ENCODE measurements around the gene AKAP8L. TPM values are rescaled to one million over a fixed set of nuclear protein-coding genes. Genes with fewer than 3 reads are reported as not detected.

The AKAP8L gene
- total and polyA plus RNA-seq, 9 of the 15 experiments (the other 6 are each of a cell fraction or from before 2014, with no cell fraction given), result 2.4 to 116 (median 70.7) TPM

GRCh38 chr19:15418579-15419412 is at the start of gene AKAP8L (continued):
- TF ChIP-seq SREBF1 (IDR thresholded peaks at IDR 0.05; ENCODE audit: borderline replicate concordance, low read depth, low read length) (peak; percentile 87), ZNF57 (CRISPR knock-in tag; IDR thresholded peaks at IDR 0.05) (no peak), TOE1 (IDR thresholded peaks at IDR 0.05; ENCODE audit: borderline replicate concordance) (peak; percentile 89; the same call in 1 of the 2 replicates), TOE1 (CRISPR knock-in tag; IDR thresholded peaks at IDR 0.05; ENCODE audit: borderline replicate concordance, low read depth) (0 out of 2 replicates have a peak, but pooled peaks have one; percentile 66), ZNF263 (CRISPR knock-in tag; IDR thresholded peaks at IDR 0.05; ENCODE audit: borderline replicate concordance) (no peak), MYNN (IDR thresholded peaks at IDR 0.05) (peak; percentile 86), MYNN (CRISPR knock-in tag; IDR thresholded peaks at IDR 0.05) (no peak), PTBP1 (IDR thresholded peaks at IDR 0.05; ENCODE audit: low read depth, low read length) (no peak), TAF9B (IDR thresholded peaks at IDR 0.05; ENCODE audit: partially characterized antibody) (peak; percentile 88), ZNF232 (CRISPR knock-in tag; IDR thresholded peaks at IDR 0.05) (0 out of 2 replicates have a peak, but pooled peaks have one; percentile 81), ETV5 (CRISPR knock-in tag; IDR thresholded peaks at IDR 0.05; ENCODE audit: low read depth) (peak; percentile 17; the same call in 1 of the 2 replicates), HCFC1 (IDR thresholded peaks at IDR 0.05; ENCODE audit: low read depth, low read length) (peak; percentile 72), EP400 (IDR thresholded peaks at IDR 0.05) (peak; percentile 97), RCOR1 (IDR thresholded peaks at IDR 0.05; ENCODE audit: borderline replicate concordance in 1 of 2, low read depth in 2 of 2, low read length in 2 of 2) (peak in 1 of 2 experiments; percentile 19; a peak in 1 of 4 replicates), NKRF (IDR thresholded peaks at IDR 0.05; ENCODE audit: borderline replicate concordance) (peak; percentile 88), PBX2 (CRISPR knock-in tag; IDR thresholded peaks at IDR 0.05; ENCODE audit: low read depth) (peak; percentile 96), PBX2 (tag; conservative IDR thresholded peaks at IDR 0.05; ENCODE audit: low read depth) (peak; percentile 100), POLR2AphosphoS2 (IDR thresholded peaks at IDR 0.05; ENCODE audit: low read length) (peak; percentile 93; the same call in 1 of the 2 replicates), MTA1 (IDR thresholded peaks at IDR 0.05; ENCODE audit: borderline replicate concordance) (no peak), EHMT2 (IDR thresholded peaks at IDR 0.05) (no peak), KLF13 (tag; IDR thresholded peaks at IDR 0.05; ENCODE audit: borderline replicate concordance, low read depth) (0 out of 2 replicates have a peak, but pooled peaks have one; percentile 8), BRD9 (IDR thresholded peaks at IDR 0.05; ENCODE audit: low read depth, partially characterized antibody) (peak; percentile 33), ADNP (tag; IDR thresholded peaks at IDR 0.05) (no peak), ZNF124 (CRISPR knock-in tag; IDR thresholded peaks at IDR 0.05) (no peak), SMAD1 (IDR thresholded peaks at IDR 0.05; ENCODE audit: low read depth, low read length, partially characterized antibody) (peak; percentile 80)
